Uterus (tissue), 2 donors: Measurements from ENCODE around the gene DNAH1.

ENCODE experiments used
- POLR2A ChIP-seq, 2 donors: fragments of 450-650 bp; IDR thresholded peaks; one replicate each; pipeline ENCODE4 v1.6.1; 2016; ENCODE audit warnings: antibody characterized with exemption in 2 of 2, mild to moderate bottlenecking in 1 of 2, moderate library complexity in 1 of 2
- TF ChIP-seq, protein P1 (sequence below), 4 experiments: fragments of 200-600 bp in 2 of 4; fragments of 450-650 bp in 2 of 4; sonication (generic) in 2 of 4; IDR thresholded peaks; one replicate each; pipeline ENCODE4 v1.5.1; 2016 to 2019; ENCODE audit warnings: antibody characterized with exemption in 4 of 4, mild to moderate bottlenecking in 2 of 4, moderate library complexity in 1 of 4

- TF ChIP-seq, protein P1, sequence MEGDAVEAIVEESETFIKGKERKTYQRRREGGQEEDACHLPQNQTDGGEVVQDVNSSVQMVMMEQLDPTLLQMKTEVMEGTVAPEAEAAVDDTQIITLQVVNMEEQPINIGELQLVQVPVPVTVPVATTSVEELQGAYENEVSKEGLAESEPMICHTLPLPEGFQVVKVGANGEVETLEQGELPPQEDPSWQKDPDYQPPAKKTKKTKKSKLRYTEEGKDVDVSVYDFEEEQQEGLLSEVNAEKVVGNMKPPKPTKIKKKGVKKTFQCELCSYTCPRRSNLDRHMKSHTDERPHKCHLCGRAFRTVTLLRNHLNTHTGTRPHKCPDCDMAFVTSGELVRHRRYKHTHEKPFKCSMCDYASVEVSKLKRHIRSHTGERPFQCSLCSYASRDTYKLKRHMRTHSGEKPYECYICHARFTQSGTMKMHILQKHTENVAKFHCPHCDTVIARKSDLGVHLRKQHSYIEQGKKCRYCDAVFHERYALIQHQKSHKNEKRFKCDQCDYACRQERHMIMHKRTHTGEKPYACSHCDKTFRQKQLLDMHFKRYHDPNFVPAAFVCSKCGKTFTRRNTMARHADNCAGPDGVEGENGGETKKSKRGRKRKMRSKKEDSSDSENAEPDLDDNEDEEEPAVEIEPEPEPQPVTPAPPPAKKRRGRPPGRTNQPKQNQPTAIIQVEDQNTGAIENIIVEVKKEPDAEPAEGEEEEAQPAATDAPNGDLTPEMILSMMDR (IDR thresholded peaks at IDR 0.05): no peak
- TF ChIP-seq POLR2A (IDR thresholded peaks at IDR 0.05): no peak
These were observed 85.4 kb downstream of the DNAH1 start for GRCh38 chr3:52401551-52401950.
